Measurements from ENCODE around the gene CALCR.

GRCh38 chr7:93382362-93382761, 192.2 kb downstream of the CALCR start:
- no peak for TF ChIP-seq CTCF (IDR thresholded peaks at IDR 0.05)
- no peak for TF ChIP-seq POLR2A (IDR thresholded peaks at IDR 0.05)
